HG02642 (cell line): ENCODE results near the gene THBS3.
A peak's percentile ranks its signal among the peaks of the same experiment; 100 is the strongest.
"Not testable (repeated sequence)": the region's sequence is repeated elsewhere in the genome, so short reads cannot be mapped to it uniquely, and the experiment has no call there.

ENCODE experiments used
- ATAC-seq: cut with Tn5 transposase; IDR thresholded peaks from one replicate; pipeline ENCODE4 v1.9.1; 2021; ENCODE audit warnings: mild to moderate bottlenecking; ENCODE audit not compliant: unreplicated experiment, poor library complexity

The THBS3 gene

GRCh38 chr1:155192346-155193274 is 15.1 kb downstream of the THBS3 start:
- peak; percentile 3 for ATAC-seq

- no peak for ATAC-seq
Measured at GRCh38 chr1:155191904-155192303, 15.8 kb downstream of the THBS3 start.

- not testable (repeated sequence) for ATAC-seq
Measured at GRCh38 chr1:155189926-155190325, 17.8 kb downstream of the THBS3 start.

GRCh38 chr1:155188268-155188667 is 19.4 kb downstream of the THBS3 start:
- no peak for ATAC-seq

- ATAC-seq, result no peak
Measured at GRCh38 chr1:155187456-155187891, 20.2 kb downstream of the THBS3 start.

- no peak for ATAC-seq
Measured at GRCh38 chr1:155186794-155187455, 20.8 kb downstream of the THBS3 start.

GRCh38 chr1:155186067-155186793 is 21.5 kb downstream of the THBS3 start:
- ATAC-seq, result no peak

GRCh38 chr1:155185783-155186066 is 22.0 kb downstream of the THBS3 start:
- no peak for ATAC-seq

- peak; percentile 69 for ATAC-seq
Measured at GRCh38 chr1:155184835-155185782, 22.6 kb downstream of the THBS3 start.

GRCh38 chr1:155184351-155184811 is 23.3 kb downstream of the THBS3 start:
- no peak for ATAC-seq

GRCh38 chr1:155183775-155184221 is 23.9 kb downstream of the THBS3 start:
- ATAC-seq, result no peak

- no peak for ATAC-seq
Measured at GRCh38 chr1:155182052-155182550, 25.6 kb downstream of the THBS3 start.

GRCh38 chr1:155181371-155182051 is 26.2 kb downstream of the THBS3 start:
- no peak for ATAC-seq

- no peak for ATAC-seq
Measured at GRCh38 chr1:155179112-155180031, 28.3 kb downstream of the THBS3 start.

- ATAC-seq, result no peak
Measured at GRCh38 chr1:155178441-155179111, 29.1 kb downstream of the THBS3 start.

- no peak for ATAC-seq
Measured at GRCh38 chr1:155177918-155178281, 29.8 kb downstream of the THBS3 start.

- ATAC-seq, result no peak
Measured at GRCh38 chr1:155177192-155177917, 30.3 kb downstream of the THBS3 start.
